SK-N-SH treated with all-trans-retinoic acid at 6 μM for 48 hours (cell line): ENCODE data around the gene MYCBPAP.

Experiments used
- ATAC-seq: fragments of 200-7000 bp; cut with Tn5 transposase; 3 replicates; pipeline ENCODE4 v1.9.1; 2020; ENCODE audit warnings: mild to moderate bottlenecking, moderate library complexity
- ARNTL ChIP-seq: fragments of 450-650 bp; formaldehyde crosslinking; IDR thresholded peaks from 2 replicates; pipeline ENCODE4 v1.5.0; 2020; ENCODE audit warnings: low read depth, mild to moderate bottlenecking, moderate library complexity, borderline replicate concordance
- BACH2 ChIP-seq: fragments of 250-450 bp; sonication (Bioruptor Pico); IDR thresholded peaks from 2 replicates; pipeline ENCODE4 v1.9.0; 2021; ENCODE audit warnings: mild to moderate bottlenecking, borderline replicate concordance
- CSDC2 ChIP-seq: fragments of 250-450 bp; sonication (Bioruptor Pico); IDR thresholded peaks from 2 replicates; pipeline ENCODE4 v1.5.0; 2020; ENCODE audit warnings: mild to moderate bottlenecking, moderate library complexity
- ESRRG ChIP-seq: fragments of 250-450 bp; sonication (Bioruptor Pico); IDR thresholded peaks from 2 replicates; pipeline ENCODE4 v1.6.1; 2021; ENCODE audit warnings: mild to moderate bottlenecking
- GLIS3 ChIP-seq: fragments of 250-450 bp; sonication (Bioruptor Pico); IDR thresholded peaks from 2 replicates; pipeline ENCODE4 v1.5.0; 2020; ENCODE audit warnings: mild to moderate bottlenecking, moderate library complexity
- OSR1 ChIP-seq: fragments of 250-450 bp; sonication (Bioruptor Pico); IDR thresholded peaks from 2 replicates; pipeline ENCODE4 v1.8.0; 2022; ENCODE audit warnings: moderate library complexity, mild to moderate bottlenecking, inconsistent platforms
- RARB ChIP-seq: fragments of 250-450 bp; sonication (Bioruptor Pico); IDR thresholded peaks from 2 replicates; pipeline ENCODE4 v1.8.0; 2021; ENCODE audit warnings: mild to moderate bottlenecking, moderate library complexity
- SNAI2 ChIP-seq: fragments of 250-450 bp; sonication (Bioruptor Pico); IDR thresholded peaks from 2 replicates; pipeline ENCODE4 v1.5.0; 2020; ENCODE audit warnings: mild to moderate bottlenecking, moderate library complexity
- TCF4 ChIP-seq: fragments of 250-450 bp; sonication (Bioruptor Pico); IDR thresholded peaks from 2 replicates; pipeline ENCODE4 v1.8.0; 2021; ENCODE audit warnings: mild to moderate bottlenecking, moderate library complexity, borderline replicate concordance
- TOX ChIP-seq: fragments of 250-450 bp; sonication (Bioruptor Pico); IDR thresholded peaks from 2 replicates; pipeline ENCODE4 v1.8.0; 2021; ENCODE audit warnings: mild to moderate bottlenecking, moderate library complexity, borderline replicate concordance
- ZC3H10 ChIP-seq: fragments of 250-450 bp; sonication (Bioruptor Pico); IDR thresholded peaks from 2 replicates; pipeline ENCODE4 v1.5.1; 2021; ENCODE audit warnings: mild to moderate bottlenecking, moderate library complexity
- ZFP30 ChIP-seq: fragments of 450-650 bp; formaldehyde crosslinking; IDR thresholded peaks from 2 replicates; pipeline ENCODE4 v1.5.0; 2022; ENCODE audit warnings: mild to moderate bottlenecking, moderate library complexity
- ZNF565 ChIP-seq: fragments of 450-650 bp; formaldehyde crosslinking; conservative IDR thresholded peaks from 2 replicates; pipeline ENCODE4 v1.5.0; 2020; ENCODE audit warnings: low read depth, mild to moderate bottlenecking, moderate library complexity
- ZNF70 ChIP-seq: fragments of 450-650 bp; formaldehyde crosslinking; IDR thresholded peaks from 2 replicates; pipeline ENCODE4 v1.5.0; 2020; ENCODE audit warnings: mild to moderate bottlenecking, moderate library complexity
- ZNF8 ChIP-seq: fragments of 450-650 bp; formaldehyde crosslinking; IDR thresholded peaks from 2 replicates; pipeline ENCODE4 v1.5.0; 2020; ENCODE audit warnings: mild to moderate bottlenecking, moderate library complexity
- TF ChIP-seq, protein P1 (sequence below): fragments of 250-450 bp; sonication (Bioruptor Pico); IDR thresholded peaks from 2 replicates; pipeline ENCODE4 v1.5.1; 2021; ENCODE audit warnings: mild to moderate bottlenecking, moderate library complexity
- TF ChIP-seq, protein P2 (sequence below): fragments of 250-450 bp; sonication (Bioruptor Pico); IDR thresholded peaks from 2 replicates; pipeline ENCODE4 v1.8.0; 2021; ENCODE audit warnings: low read depth, mild to moderate bottlenecking, moderate library complexity, borderline replicate concordance
- TF ChIP-seq, protein P3 (sequence below): fragments of 250-450 bp; sonication (Bioruptor Pico); IDR thresholded peaks from 2 replicates; pipeline ENCODE4 v1.8.0; 2020; ENCODE audit warnings: mild to moderate bottlenecking, moderate library complexity, borderline replicate concordance
- TF ChIP-seq, protein P4 (sequence below): fragments of 250-450 bp; sonication (Bioruptor Pico); IDR thresholded peaks from 2 replicates; pipeline ENCODE4 v1.5.0; 2020; ENCODE audit warnings: mild to moderate bottlenecking, moderate library complexity

MYCBPAP gene

DNA sequence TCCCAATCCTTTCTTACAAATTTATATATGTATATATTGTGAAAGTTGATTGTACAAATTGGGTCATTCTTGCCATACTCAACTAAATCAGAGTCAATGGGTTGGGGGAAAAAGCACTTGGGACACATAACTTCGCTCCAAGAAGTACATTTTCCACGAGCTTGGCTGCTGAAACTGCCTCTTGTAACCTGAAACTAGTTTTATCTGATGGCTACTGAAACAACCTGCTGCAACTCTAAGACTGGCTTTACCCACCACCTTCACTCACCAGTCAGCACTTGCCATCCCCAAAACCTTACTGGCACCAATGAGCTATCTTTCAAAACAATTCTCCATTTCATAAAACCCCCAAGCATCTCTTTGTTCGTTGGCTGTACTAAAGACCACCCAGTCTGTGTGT is 14.5 kb upstream of the MYCBPAP start (continued):
- TF ChIP-seq, protein P1, sequence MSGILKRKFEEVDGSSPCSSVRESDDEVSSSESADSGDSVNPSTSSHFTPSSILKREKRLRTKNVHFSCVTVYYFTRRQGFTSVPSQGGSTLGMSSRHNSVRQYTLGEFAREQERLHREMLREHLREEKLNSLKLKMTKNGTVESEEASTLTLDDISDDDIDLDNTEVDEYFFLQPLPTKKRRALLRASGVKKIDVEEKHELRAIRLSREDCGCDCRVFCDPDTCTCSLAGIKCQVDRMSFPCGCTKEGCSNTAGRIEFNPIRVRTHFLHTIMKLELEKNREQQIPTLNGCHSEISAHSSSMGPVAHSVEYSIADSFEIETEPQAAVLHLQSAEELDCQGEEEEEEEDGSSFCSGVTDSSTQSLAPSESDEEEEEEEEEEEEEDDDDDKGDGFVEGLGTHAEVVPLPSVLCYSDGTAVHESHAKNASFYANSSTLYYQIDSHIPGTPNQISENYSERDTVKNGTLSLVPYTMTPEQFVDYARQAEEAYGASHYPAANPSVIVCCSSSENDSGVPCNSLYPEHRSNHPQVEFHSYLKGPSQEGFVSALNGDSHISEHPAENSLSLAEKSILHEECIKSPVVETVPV (CRISPR knock-in tag), result no peak
- TF ChIP-seq SNAI2, result no peak
- TF ChIP-seq BACH2 (CRISPR knock-in tag), result no peak
- TF ChIP-seq CSDC2 (CRISPR knock-in tag), result no peak
- TF ChIP-seq ZFP30 (CRISPR knock-in tag), result no peak
- TF ChIP-seq ZC3H10 (CRISPR knock-in tag), result no peak

DNA sequence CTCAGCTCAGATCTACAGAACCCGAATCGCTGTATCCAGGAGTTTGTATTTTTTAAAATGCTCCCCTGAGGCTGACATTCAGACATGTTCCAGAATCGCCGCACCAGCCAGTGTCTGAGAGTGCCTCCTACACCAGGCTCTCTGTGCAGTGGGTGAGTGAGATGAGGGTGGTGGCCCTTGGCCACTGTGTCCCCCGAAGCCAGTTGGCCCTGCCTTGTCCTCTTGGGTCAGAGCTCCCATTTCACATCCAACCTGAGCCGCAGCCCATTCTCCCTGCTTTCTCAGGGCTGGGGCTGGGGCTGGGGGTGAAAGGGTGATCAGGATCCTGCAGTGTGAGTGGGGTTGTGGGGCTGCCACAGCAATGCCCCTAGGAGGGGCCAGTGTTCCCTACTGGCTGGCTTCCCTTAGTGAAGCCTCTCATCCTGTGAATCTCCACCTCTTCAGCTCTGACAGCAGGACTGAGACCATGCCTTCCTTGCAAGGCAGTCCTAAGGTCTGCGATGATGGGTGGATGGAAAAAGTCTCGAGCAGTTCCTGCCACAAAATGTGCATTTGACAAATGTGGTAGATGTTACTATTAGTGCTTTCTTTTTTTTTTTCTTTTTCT is 12.9 kb upstream of the MYCBPAP start:
- TF ChIP-seq, protein P2, sequence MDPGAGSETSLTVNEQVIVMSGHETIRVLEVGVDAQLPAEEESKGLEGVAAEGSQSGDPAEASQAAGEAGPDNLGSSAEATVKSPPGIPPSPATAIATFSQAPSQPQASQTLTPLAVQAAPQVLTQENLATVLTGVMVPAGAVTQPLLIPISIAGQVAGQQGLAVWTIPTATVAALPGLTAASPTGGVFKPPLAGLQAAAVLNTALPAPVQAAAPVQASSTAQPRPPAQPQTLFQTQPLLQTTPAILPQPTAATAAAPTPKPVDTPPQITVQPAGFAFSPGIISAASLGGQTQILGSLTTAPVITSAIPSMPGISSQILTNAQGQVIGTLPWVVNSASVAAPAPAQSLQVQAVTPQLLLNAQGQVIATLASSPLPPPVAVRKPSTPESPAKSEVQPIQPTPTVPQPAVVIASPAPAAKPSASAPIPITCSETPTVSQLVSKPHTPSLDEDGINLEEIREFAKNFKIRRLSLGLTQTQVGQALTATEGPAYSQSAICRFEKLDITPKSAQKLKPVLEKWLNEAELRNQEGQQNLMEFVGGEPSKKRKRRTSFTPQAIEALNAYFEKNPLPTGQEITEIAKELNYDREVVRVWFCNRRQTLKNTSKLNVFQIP, result no peak
- TF ChIP-seq, protein P1 (CRISPR knock-in tag), result no peak
- TF ChIP-seq RARB (CRISPR knock-in tag) (no peak), SNAI2 (no peak), ZNF565 (CRISPR knock-in tag) (no peak), TOX (CRISPR knock-in tag) (no peak), OSR1 (CRISPR knock-in tag) (no peak), ZNF70 (CRISPR knock-in tag) (no peak), TCF4 (CRISPR knock-in tag) (no peak), ESRRG (CRISPR knock-in tag) (no peak), CSDC2 (CRISPR knock-in tag) (no peak), ZC3H10 (CRISPR knock-in tag) (no peak), ARNTL (CRISPR knock-in tag) (no peak)
- TF ChIP-seq, protein P3, sequence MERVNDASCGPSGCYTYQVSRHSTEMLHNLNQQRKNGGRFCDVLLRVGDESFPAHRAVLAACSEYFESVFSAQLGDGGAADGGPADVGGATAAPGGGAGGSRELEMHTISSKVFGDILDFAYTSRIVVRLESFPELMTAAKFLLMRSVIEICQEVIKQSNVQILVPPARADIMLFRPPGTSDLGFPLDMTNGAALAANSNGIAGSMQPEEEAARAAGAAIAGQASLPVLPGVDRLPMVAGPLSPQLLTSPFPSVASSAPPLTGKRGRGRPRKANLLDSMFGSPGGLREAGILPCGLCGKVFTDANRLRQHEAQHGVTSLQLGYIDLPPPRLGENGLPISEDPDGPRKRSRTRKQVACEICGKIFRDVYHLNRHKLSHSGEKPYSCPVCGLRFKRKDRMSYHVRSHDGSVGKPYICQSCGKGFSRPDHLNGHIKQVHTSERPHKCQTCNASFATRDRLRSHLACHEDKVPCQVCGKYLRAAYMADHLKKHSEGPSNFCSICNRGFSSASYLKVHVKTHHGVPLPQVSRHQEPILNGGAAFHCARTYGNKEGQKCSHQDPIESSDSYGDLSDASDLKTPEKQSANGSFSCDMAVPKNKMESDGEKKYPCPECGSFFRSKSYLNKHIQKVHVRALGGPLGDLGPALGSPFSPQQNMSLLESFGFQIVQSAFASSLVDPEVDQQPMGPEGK (CRISPR knock-in tag), result no peak
- TF ChIP-seq, protein P4, sequence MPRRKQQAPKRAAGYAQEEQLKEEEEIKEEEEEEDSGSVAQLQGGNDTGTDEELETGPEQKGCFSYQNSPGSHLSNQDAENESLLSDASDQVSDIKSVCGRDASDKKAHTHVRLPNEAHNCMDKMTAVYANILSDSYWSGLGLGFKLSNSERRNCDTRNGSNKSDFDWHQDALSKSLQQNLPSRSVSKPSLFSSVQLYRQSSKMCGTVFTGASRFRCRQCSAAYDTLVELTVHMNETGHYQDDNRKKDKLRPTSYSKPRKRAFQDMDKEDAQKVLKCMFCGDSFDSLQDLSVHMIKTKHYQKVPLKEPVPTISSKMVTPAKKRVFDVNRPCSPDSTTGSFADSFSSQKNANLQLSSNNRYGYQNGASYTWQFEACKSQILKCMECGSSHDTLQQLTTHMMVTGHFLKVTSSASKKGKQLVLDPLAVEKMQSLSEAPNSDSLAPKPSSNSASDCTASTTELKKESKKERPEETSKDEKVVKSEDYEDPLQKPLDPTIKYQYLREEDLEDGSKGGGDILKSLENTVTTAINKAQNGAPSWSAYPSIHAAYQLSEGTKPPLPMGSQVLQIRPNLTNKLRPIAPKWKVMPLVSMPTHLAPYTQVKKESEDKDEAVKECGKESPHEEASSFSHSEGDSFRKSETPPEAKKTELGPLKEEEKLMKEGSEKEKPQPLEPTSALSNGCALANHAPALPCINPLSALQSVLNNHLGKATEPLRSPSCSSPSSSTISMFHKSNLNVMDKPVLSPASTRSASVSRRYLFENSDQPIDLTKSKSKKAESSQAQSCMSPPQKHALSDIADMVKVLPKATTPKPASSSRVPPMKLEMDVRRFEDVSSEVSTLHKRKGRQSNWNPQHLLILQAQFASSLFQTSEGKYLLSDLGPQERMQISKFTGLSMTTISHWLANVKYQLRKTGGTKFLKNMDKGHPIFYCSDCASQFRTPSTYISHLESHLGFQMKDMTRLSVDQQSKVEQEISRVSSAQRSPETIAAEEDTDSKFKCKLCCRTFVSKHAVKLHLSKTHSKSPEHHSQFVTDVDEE (CRISPR knock-in tag), result no peak
- peak; percentile 25; the same call in 1 of the 3 replicates for ATAC-seq

DNA sequence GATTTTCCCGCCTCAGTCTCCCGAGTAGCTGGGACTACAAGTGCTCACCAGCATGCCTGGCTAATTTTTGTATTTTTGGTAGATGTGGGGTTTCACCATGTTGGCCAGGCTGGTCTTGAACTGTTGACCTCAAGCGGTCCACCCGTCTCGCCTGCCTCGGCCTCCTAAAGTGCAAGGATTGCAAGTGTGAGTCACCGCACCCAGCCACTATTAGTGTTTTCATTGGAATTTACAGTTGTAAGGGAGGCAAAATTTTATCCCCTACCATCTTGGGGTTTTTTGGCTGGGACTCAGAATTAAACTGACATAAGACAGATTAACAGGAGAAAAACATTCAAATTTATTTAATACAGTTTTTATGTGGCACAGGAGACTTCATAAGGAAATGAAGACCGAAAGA is 12.3 kb upstream of the MYCBPAP start:
- TF ChIP-seq GLIS3 (CRISPR knock-in tag) (no peak), CSDC2 (CRISPR knock-in tag) (no peak), SNAI2 (no peak), OSR1 (CRISPR knock-in tag) (no peak), ZNF8 (no peak), ZFP30 (CRISPR knock-in tag) (no peak), ZNF565 (CRISPR knock-in tag) (no peak)
- TF ChIP-seq, protein P2, result no peak
- TF ChIP-seq, all 23 proteins: peak for 0
- peak; percentile 69 for ATAC-seq
